RWPE2 (cell line): ENCODE results near the gene HLCS.
"Not testable (repeated sequence)": the region's sequence is repeated elsewhere in the genome, so short reads cannot be mapped to it uniquely, and the experiment has no call there.

Source experiments
- ATAC-seq: fragments of 200-7000 bp; cut with Tn5 transposase; 3 replicates; pipeline ENCODE4 v1.9.1; 2021; ENCODE audit warnings: low read depth
- DNase-seq: peaks from one replicate; pipeline ENCODE4 v3.0.0-alpha.2; 2020; ENCODE audit warnings: low spot score
- H3K27ac ChIP-seq: fragments of 450-650 bp; 2 replicates; pipeline ENCODE4 v1.5.1; 2017; ENCODE audit warnings: mild to moderate bottlenecking; ENCODE audit not compliant: poor library complexity, severe bottlenecking
- H3K27me3 ChIP-seq: fragments of 250-450 bp; sonication (Bioruptor Pico); 2 replicates; pipeline ENCODE4 v1.5.1; 2021; ENCODE audit warnings: mild to moderate bottlenecking, moderate library complexity; ENCODE audit not compliant: insufficient read depth, poor library complexity, severe bottlenecking
- H3K36me3 ChIP-seq: fragments of 250-450 bp; sonication (Bioruptor Pico); 2 replicates; pipeline ENCODE4 v1.5.1; 2020; ENCODE audit warnings: low read depth, mild to moderate bottlenecking, moderate library complexity
- H3K4me1 ChIP-seq: fragments of 250-450 bp; sonication (Bioruptor Pico); 2 replicates; pipeline ENCODE4 v1.5.1; 2021; ENCODE audit warnings: mild to moderate bottlenecking, moderate library complexity; ENCODE audit not compliant: insufficient read depth, poor library complexity, severe bottlenecking
- H3K4me3 ChIP-seq: fragments of 250-450 bp; sonication (Bioruptor Pico); 2 replicates; pipeline ENCODE4 v1.5.1; 2021; ENCODE audit warnings: mild to moderate bottlenecking, moderate library complexity; ENCODE audit not compliant: severe bottlenecking
- H3K9me3 ChIP-seq: fragments of 250-450 bp; sonication (Bioruptor Pico); 2 replicates; pipeline ENCODE4 v1.5.1; 2021; ENCODE audit warnings: mild to moderate bottlenecking, moderate library complexity; ENCODE audit not compliant: severe bottlenecking
- CTCF ChIP-seq: fragments of 450-650 bp; IDR thresholded peaks from one replicate; pipeline ENCODE4 v1.5.1; 2017; ENCODE audit warnings: mild to moderate bottlenecking, moderate library complexity; ENCODE audit not compliant: poor library complexity, severe bottlenecking

The HLCS gene

GRCh38 chr21:36999131-36999898, 32.8 kb upstream of the HLCS start:
- no peak for TF ChIP-seq CTCF
- no peak for ATAC-seq
- H3K4me3 ChIP-seq: no peak overlapping the region

GRCh38 chr21:36995285-36995684, 28.8 kb upstream of the HLCS start:
- not testable (repeated sequence) for DNase-seq, H3K4me3 ChIP-seq, H3K27me3 ChIP-seq, H3K4me1 ChIP-seq, H3K36me3 ChIP-seq, H3K9me3 ChIP-seq, H3K27ac ChIP-seq, ATAC-seq

More at GRCh38 chr21:36999131-36999898, 32.8 kb upstream of the HLCS start:
- Histone ChIP-seq H3K27ac (no peak overlapping the region), H3K27me3 (no peaks in the 10 kb centered on the region), H3K9me3 (no peaks in the 10 kb centered on the region), H3K4me1 (no peaks in the 10 kb centered on the region), H3K36me3 (no peaks in the 10 kb centered on the region)
- DNase-seq: no peak

GRCh38 chr21:36994501-36995158, 28.2 kb upstream of the HLCS start:
- Histone ChIP-seq H3K27me3 (no peaks in the 10 kb centered on the region), H3K36me3 (no peaks in the 10 kb centered on the region), H3K9me3 (no peaks in the 10 kb centered on the region), H3K4me1 (peaks cover 5% of the 10 kb centered on the region), H3K4me3 (no peak overlapping the region), H3K27ac (no peak overlapping the region)
- DNase-seq: no peak
- TF ChIP-seq CTCF: no peak
- ATAC-seq: no peak

GRCh38 chr21:36992671-36993070, 26.2 kb upstream of the HLCS start:
- TF ChIP-seq CTCF: no peak
- DNase-seq: no peak
- no peaks in the 10 kb centered on the region for H3K27me3 ChIP-seq
- peaks cover 5% of the 10 kb centered on the region for H3K4me1 ChIP-seq
- H3K36me3 ChIP-seq: no peaks in the 10 kb centered on the region
- no peak for ATAC-seq
- no peak overlapping the region for H3K4me3 ChIP-seq
- H3K27ac ChIP-seq: no peak overlapping the region
- no peaks in the 10 kb centered on the region for H3K9me3 ChIP-seq

- Histone ChIP-seq H3K4me3 (peak overlapping the region; percentile 51), H3K36me3 (no peaks in the 10 kb centered on the region), H3K4me1 (peaks cover 5% of the 10 kb centered on the region), H3K27me3 (no peaks in the 10 kb centered on the region), H3K27ac (peak overlapping the region; percentile 63), H3K9me3 (no peaks in the 10 kb centered on the region)
- no peak for TF ChIP-seq CTCF
- no peak for ATAC-seq
- DNase-seq: no peak
Measured at GRCh38 chr21:36990508-36991205, 24.2 kb upstream of the HLCS start.
